GM15510 (cell line): Measurements from ENCODE around the gene ST3GAL5.

Source experiments
- POLR2A ChIP-seq: IDR thresholded peaks from 3 replicates; pipeline ENCODE4 v1.6.1; 2011; ENCODE audit warnings: borderline replicate concordance; ENCODE audit not compliant: insufficient read length; ENCODE audit errors: extremely low read depth

ST3GAL5 gene

DNA sequence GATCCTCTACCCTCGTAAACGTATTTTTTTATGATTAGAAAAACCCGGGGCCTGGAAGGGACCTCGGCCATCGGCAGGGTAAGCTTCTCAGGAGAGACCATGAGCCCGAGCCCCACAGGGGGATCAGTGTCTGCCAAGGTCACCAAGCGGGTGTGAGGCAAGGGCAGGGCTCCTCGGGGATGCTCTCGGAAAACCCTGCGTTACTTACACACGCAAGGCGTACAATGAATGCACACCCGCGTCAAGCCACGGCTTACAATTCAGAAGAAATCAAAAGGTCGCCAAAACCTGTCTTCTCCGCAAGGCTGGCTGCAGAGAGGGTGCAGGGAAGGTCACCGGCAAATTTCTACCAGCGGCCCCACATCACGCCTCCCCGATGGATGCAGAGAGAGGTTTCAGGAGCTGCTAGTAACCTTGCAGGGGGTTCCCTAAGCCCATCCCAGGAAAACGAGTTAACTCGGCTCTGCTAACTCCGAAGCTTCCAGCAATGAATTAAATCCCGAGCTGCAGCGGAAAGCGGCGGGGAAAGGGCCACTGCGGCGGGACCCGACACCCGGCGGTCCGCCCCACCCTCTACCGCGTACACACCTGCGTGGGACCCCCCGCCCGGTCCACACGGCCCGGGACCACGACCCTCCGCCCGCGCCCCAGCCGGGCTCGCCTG, 638 bp downstream of the ST3GAL5 start:
- TF ChIP-seq POLR2A: no peak

DNA sequence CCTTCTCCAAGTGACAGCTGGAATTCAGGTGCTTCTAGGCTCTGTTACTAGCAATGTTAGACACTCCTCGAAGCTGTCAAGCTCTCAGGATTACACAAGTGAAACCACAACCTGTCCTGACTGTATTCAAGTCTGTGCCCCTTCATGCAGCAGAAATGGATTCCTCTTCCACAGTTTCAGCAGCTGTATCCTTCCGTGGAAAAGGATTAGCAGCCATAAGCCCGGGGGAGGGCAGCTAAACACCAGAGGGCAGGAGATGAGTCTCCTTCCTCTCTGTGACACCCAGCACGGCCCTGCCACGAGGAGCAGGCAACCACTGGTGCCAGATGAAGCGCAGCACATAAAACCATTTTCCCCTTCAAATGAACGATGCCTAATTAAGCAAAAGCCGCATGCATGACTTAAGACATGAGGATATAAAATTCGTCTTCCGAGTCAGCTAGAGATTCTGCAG, 1.2 kb downstream of the ST3GAL5 start:
- TF ChIP-seq POLR2A: no peak

DNA sequence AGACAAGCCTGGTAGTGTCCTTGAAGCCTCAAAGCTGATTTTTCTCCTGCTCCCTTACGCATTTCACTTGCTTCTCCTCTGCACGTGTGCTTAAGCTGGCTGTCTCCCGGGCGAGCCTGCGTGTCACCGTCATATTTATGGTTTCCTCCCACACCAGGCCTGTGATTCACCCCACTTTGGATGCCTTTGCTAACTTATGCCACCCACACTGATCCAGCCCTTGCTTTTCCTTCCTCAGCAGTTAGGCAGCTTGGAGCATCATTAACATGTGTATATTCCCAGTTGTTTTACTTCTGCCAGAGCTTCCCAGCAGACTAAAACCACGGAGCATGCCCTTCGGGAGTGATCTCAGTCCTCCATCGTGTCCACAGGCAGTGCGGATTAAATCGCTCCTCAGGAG, 2.2 kb downstream of the ST3GAL5 start:
- no peak for TF ChIP-seq POLR2A

DNA sequence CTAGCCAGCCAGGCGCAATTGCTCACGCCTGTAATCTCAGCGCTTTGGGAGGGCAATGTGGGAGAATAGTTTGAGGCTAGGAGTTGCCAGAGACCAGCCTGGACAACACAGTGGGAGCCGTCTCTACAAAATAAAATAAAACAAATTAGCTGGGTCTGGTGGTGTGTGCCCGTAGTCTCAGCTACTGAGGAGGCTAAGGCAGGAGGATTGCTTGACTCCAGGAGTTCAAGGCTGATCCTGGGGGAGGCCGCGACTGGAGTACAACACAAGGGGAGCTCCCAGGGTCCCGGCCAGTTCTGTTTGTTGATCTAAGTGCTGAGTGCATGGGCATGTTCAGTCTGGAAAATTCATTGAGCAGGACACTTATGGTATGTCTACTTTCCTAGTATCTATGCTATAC, 2.6 kb downstream of the ST3GAL5 start:
- TF ChIP-seq POLR2A: no peak

DNA sequence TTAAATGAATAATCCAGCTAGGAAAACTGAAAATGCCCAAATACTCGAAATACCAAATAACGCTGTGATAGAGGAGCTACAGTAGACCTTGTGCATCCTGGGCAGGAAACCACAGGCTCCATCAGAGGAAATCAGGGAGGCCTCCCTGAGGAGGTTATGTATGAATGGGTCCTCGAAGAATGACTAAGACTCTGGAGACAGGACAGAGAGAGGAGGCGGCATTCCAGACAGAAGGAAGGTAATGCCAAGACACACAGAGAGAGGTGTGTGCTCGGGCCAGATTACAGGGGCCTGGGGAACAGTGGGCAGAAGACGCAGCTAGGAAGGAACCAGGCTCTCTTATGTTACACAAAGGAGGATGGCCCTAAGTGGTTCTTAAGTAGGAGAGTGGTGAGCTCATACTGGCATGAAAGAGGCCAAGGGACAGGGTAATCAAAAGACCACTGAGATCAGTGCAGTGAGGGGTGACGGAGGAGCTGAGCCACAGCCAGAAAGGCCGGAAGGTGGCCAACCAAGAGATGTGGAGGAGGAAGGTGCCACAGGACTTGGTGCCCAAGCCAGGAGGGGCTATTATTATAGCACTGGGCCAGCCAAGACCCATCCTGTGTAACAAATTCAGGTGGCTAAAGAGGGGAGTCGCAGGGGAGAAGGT, 9.9 kb downstream of the ST3GAL5 start:
- no peak for TF ChIP-seq POLR2A

DNA sequence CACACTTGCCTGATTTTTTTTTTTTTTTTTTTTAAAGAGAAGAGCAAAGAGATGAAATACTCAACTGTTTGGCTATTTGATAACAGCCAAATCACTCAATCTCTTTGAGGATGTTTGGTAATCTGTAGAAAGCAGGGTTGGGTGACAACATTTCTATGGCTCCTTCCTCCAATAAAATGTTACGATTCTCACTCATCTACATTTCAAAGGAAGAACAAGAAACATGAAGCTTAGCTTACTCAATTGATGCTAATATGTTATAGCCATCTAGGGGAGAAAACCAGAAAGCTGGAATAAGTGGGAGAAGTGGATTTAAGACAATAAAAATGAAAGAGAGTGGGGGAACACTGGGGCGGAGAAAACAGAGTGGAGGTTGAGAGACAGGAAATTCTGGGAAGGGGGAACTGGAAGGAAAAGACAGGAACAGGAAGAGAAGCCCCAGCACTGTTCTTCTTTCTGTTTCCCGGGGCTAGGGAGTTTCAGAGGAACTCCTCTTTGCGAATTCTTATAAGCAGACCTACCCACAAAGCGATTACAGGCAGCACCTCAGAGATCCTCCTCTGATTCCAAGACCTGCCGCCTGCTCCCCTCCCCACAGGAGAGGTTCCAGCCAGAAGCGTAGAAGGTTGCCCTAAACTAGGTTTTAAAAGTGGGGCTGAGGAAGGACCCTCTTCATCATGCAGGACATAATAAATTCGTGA, 13.3 kb downstream of the ST3GAL5 start:
- TF ChIP-seq POLR2A: no peak

DNA sequence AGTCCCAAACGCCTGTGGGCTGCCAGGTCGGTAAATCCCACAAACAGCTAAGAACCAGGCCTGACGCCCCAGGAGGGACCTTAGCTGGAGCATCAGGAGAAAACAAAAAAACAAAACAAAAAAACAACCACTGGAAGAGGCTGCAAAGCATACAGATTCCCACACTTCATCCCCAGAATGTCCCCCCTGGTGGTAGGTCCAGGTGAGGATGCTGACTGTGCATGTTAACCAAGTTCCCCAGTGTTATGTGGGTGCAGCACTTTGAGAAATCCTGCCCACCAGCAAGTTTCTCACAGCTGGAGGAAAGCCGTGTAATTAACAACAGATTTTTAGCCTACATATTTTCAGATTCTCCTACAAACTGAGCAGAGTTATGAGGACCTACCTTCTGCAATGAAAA, 15.1 kb downstream of the ST3GAL5 start:
- no peak for TF ChIP-seq POLR2A

DNA sequence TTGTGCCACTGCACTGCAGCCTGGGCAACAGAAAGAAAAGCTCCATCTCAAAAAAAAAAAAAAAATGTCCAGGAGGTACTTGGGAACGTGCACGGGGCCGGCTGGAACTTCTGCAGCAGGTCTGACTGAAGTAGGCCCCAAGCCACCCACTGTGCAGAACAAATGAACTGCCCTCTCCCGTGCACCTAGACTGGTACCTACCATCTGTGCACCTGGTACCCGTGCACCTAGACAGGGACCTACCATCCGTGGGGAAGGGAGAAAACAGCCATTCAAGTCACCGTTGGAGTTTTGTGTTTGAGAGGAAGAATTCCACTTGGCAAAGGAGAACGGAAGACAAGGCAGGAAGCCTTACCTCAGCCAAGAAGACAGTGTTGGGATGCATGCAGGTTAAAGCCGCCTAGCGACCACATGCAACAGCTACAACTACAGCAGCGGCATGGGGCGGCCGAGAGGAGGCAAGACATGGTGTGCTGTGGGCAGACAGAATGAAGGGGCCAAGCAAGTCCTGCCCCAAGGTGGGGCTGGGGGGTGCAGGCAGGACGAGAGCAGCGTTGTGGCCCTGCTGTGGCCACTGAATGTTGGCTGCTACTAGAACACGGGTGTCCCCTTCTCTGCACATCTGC, 16.1 kb downstream of the ST3GAL5 start:
- no peak for TF ChIP-seq POLR2A

DNA sequence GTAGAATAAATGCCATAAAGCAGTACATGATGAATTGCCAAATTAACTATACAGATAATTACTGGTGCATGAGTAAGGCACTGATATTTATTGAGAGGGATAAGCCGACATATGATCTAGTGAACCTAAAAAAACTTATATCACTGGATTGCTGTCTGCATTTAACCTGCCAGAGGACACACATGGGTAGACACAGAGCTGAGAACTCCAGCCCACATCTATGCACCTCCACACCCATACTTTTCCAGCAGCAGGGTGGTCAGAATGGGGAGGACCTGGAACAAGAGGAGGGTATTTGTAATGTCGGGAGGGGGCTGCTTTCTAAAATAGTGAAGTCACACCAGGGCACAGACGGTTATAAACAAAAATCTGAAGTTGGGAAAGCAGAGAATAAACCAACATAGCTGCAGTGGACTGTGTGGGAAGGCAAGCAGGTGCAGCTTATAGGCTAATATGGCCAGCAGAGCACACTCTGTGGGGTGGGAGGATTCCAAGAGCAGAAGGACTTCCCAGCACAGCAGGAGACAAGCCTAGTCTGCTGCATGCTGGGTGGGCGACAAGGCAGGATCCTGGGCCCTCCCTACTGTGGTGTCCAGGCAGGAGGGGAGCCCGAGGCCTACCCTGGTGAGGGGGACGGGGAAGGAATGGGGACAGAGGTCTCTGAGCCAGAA, 17.2 kb downstream of the ST3GAL5 start:
- no peak for TF ChIP-seq POLR2A

DNA sequence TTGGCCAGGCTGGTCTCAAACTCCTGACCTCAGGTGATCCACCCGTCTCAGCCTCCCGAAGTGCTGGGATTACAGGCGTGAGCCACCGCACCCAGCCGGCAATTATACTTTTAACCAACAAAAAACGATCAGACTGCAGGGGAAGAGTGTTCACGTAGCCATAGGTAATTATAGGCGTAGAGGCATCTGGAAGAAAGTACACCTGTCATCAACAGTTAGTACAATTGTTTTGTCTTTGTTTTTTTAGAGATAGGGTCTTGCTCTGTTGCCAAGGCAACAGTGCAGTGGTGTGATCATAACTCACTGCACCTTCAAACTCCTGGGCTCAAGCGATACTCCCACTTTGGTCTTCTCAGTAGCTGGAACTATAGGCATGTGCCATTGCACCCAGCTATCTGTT, 20.0 kb downstream of the ST3GAL5 start:
- TF ChIP-seq POLR2A: no peak

DNA sequence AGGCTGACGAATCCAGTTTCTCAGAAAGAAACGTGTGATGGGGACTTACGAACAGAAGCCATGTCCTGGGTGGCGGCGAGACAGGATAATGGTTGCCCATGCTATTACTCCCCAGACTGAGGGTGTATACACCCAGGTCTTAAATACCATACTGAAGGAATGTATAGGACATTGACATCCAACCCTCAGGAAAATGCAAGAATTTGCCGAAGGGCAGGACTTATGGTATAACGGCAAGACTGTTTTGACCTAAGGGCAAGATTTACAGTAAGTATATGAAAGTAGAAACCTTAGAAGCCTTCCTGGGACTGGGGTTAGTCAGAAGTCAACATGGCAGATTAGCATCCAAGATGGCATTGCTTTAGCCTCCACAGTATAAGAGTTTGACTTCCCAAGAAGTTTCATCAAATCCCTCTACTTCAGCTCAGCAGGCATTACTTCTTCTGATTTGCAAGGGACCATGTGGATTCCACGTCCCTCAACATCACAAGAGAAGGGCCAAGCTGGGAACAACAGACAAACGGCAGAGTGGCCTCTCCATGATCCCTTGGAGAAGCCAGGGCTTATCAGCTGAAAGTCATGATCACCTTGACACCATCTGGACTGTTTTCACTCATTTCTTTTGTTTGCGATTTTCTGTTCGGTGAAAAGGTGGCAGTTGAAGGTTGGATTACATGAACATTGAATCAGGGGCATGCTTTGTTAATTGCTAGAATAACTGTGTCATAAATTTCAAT, 21.1 kb downstream of the ST3GAL5 start:
- TF ChIP-seq POLR2A: no peak

DNA sequence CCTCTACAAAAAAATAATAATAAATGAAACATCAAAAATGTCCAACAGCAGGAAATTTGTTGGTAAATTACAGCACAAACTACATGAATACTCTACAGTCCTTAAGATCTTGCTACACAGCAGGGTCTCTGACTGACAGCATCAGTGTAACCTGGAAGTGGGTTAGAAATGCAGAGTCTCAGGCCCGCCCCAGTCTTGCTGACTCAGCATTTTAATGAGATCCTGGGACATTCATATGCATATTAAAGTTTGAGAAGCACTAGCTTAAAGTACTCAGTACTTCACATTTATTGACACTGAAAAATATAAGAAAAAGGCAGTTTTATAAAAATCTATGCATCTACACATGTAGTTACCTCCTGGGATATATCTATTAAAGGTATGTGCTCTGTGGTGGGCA, 21.7 kb downstream of the ST3GAL5 start:
- no peak for TF ChIP-seq POLR2A

DNA sequence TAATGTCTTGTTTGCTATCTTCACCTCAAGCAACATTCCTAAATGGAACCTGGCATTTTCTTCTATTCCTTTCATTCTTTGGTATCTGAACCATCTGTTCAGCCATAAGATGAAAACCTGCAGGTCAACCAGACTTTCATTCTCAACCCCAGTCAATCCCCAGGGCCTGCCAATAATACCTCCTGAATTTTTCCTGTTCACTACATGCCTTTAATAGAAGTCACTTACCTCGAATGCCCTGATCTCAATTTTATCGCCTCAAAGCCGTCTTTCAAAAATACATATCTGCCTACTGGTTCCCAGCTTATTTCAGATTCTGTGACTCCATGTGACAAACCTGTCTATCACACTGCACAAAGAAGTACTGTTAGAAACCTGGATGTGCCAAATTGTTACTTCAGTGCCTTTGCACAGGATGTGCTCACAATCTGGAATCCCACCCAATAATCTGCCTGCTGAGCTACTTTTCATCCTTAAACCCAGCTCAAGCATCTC, 22.6 kb downstream of the ST3GAL5 start:
- no peak for TF ChIP-seq POLR2A
